K562 (cell line): ENCODE measurements around the gene ITPRIPL2. TPM values are rescaled to one million over a fixed set of nuclear protein-coding genes. Genes with fewer than 3 reads are reported as not detected.

Experiments
- ATAC-seq: fragments of 200-7000 bp; cut with Tn5 transposase; 3 replicates; pipeline ENCODE4 v1.9.1; 2020; ENCODE audit warnings: moderate library complexity
- BruUV-seq: library from RNA; stranded (reverse); fragments of 400-500 nt; replicated peaks from 2 replicates; lab custom pipeline; 2021; lab: Mats Ljungman, UMichigan
- CTCF ChIA-PET: fragments of 300-600 bp; formaldehyde crosslinking; extraction: SDS; loops from one replicate; lab custom pipeline; 2021; ENCODE audit warnings: low intra/inter-chr PET ratio; lab: Yijun Ruan, JAX
- POLR2A ChIA-PET: fragments of 300-600, 350-650 bp; sonication (Branson Sonifier 250); formaldehyde crosslinking; extraction: SDS; loops from one replicate; lab custom pipeline; 2021; ENCODE audit warnings: antibody characterized with exemption, inconsistent platforms; lab: Yijun Ruan, JAX
- DNase-seq, 4 experiments: peaks; one replicate each; pipeline versions ENCODE4 v3.0.0 to v3.0.0-alpha.2; 2011 to 2018; ENCODE audit warnings: low spot score in 3 of 4, mixed read lengths in 3 of 4; ENCODE audit errors: extremely low read depth in 1 of 4
- FAIRE-seq: peaks from 2 replicates; lab custom pipeline; 2011; peaks lifted over from hg19 to GRCh38; lab: Jason Lieb, UNC
- H2AFZ ChIP-seq: 2 replicates; pipeline ENCODE4 v1.6.0; 2011; ENCODE audit warnings: low read depth, low read length, control low read depth, inconsistent platforms
- H3K27ac ChIP-seq: fragments of 200-600 bp; 3 replicates; pipeline ENCODE4 v1.8.0; 2011; ENCODE audit warnings: low read depth, mild to moderate bottlenecking, control low read depth, inconsistent platforms, low read length, moderate library complexity, mixed read lengths; ENCODE audit errors: extremely low read depth
- H3K27me3 ChIP-seq, 2 experiments: fragments of 300-600 bp in 1 of 2; 2 replicates in 1 of 2; 3 replicates in 1 of 2; pipeline versions ENCODE4 v1.6.0 to v1.8.0; 2011; ENCODE audit warnings: inconsistent platforms in 2 of 2, low read length in 2 of 2, mild to moderate bottlenecking in 1 of 2, mixed read lengths in 1 of 2, moderate library complexity in 1 of 2; ENCODE audit not compliant: control insufficient read depth in 2 of 2, insufficient read depth in 2 of 2
- H3K36me3 ChIP-seq: fragments of 300-600 bp; 3 replicates; pipeline ENCODE4 v1.8.0; 2011; ENCODE audit warnings: mild to moderate bottlenecking, low read length, inconsistent platforms; ENCODE audit not compliant: control insufficient read depth, insufficient read depth
- H3K4me1 ChIP-seq, 2 experiments: fragments of 200-600 bp in 1 of 2; replicated peaks in 1 of 2; 2 replicates in 1 of 2; 3 replicates in 1 of 2; pipeline versions ENCODE4 v1.5.1 to v1.8.0; 2011; ENCODE audit warnings: inconsistent platforms in 2 of 2, low read length in 2 of 2, mild to moderate bottlenecking in 1 of 2, mixed read lengths in 1 of 2, moderate library complexity in 1 of 2; ENCODE audit not compliant: control insufficient read depth in 2 of 2, insufficient read depth in 2 of 2
- H3K4me2 ChIP-seq: 2 replicates; pipeline ENCODE4 v1.6.1; 2011; ENCODE audit warnings: low read length, control low read depth, inconsistent platforms, mixed read lengths; ENCODE audit not compliant: insufficient read depth
- H3K4me3 ChIP-seq: fragments of 200-600 bp; sonication (generic), shearing (Covaris generic); 2 replicates; pipeline ENCODE4 v1.5.1; 2016; ENCODE audit warnings: control low read depth, inconsistent platforms
- H3K79me2 ChIP-seq: fragments of 200-600 bp; 3 replicates; pipeline ENCODE4 v1.8.0; 2011; ENCODE audit warnings: low read length, inconsistent platforms; ENCODE audit not compliant: control insufficient read depth, insufficient read depth
- H3K9ac ChIP-seq, 2 experiments: 2 replicates each; pipeline versions ENCODE4 v1.6.0 to v1.6.1; 2011; ENCODE audit warnings: low read depth in 2 of 2, low read length in 2 of 2, control low read depth in 1 of 2, inconsistent platforms in 1 of 2, mild to moderate bottlenecking in 1 of 2, mixed read lengths in 1 of 2; ENCODE audit not compliant: insufficient read depth in 1 of 2
- H3K9me1 ChIP-seq: one replicate; pipeline ENCODE4 v1.6.0; 2011; ENCODE audit warnings: inconsistent platforms, mild to moderate bottlenecking, low read length, moderate library complexity; ENCODE audit not compliant: control insufficient read depth, insufficient read depth
- H3K9me3 ChIP-seq: replicated peaks from 2 replicates; pipeline ENCODE4 v1.5.1; 2011; ENCODE audit warnings: low read depth, low read length, inconsistent platforms; ENCODE audit not compliant: control insufficient read depth, insufficient read depth
- H4K20me1 ChIP-seq: replicated peaks from 2 replicates; pipeline ENCODE4 v1.6.1; 2011; ENCODE audit warnings: low read length, inconsistent platforms, mixed read lengths; ENCODE audit not compliant: control insufficient read depth, insufficient read depth
- ARNT ChIP-seq, 2 experiments: fragments of 450-650 bp; IDR thresholded peaks; 2 replicates each; pipeline ENCODE4 v1.6.1; 2016; ENCODE audit warnings: mild to moderate bottlenecking in 1 of 2
- CBFA2T3 ChIP-seq: fragments of 450-650 bp; IDR thresholded peaks from 2 replicates; pipeline ENCODE4 v1.6.1; 2017
- GABPB2 ChIP-seq: fragments of 250-450 bp; sonication (Bioruptor Pico); conservative IDR thresholded peaks from 2 replicates; pipeline ENCODE4 v1.5.1; 2021; ENCODE audit warnings: mild to moderate bottlenecking
- MED1 ChIP-seq: sonication (generic); formaldehyde crosslinking; IDR thresholded peaks from 2 replicates; pipeline ENCODE4 v1.8.1; 2023; ENCODE audit warnings: missing genetic modification reagents, borderline replicate concordance
- PHB2 ChIP-seq: fragments of 450-650 bp; IDR thresholded peaks from 2 replicates; pipeline ENCODE4 v1.6.1; 2017; ENCODE audit warnings: low read depth
- SMARCB1 ChIP-seq: IDR thresholded peaks from 2 replicates; pipeline ENCODE4 v1.6.1; 2011; ENCODE audit warnings: improper control_type of control experiment, low read depth; ENCODE audit not compliant: insufficient read length
- SMC3 ChIP-seq: conservative IDR thresholded peaks from 2 replicates; pipeline ENCODE4 v1.6.1; 2011; ENCODE audit warnings: low read depth, low read length, improper control_type of control experiment; ENCODE audit not compliant: insufficient read depth
- WGBS: fragments of 100-300 bp; shearing (Covaris generic); methylation state at CpG from one replicate; pipeline ENCODE4 v1.1.6; 2016; ENCODE audit warnings: low coverage, mixed read lengths; ENCODE audit not compliant: insufficient coverage; ENCODE audit errors: missing lambda C conversion rate; 5-methylcytosine and 5-hydroxymethylcytosine counted together
- in situ Hi-C: fragments of 300-500 bp; cut with MboI; formaldehyde crosslinking; loops from 4 replicates; pipeline ENCODE4 v1.15.0; 2018; ENCODE audit warnings: inconsistent platforms, mixed read lengths
- intact Hi-C: fragments of 100-400 bp; cut with micrococcal nuclease; formaldehyde crosslinking; loops from 2 replicates; pipeline ENCODE4 v1.14.2; 2022
- polyA plus RNA-seq, 8 experiments: library from polyadenylated mRNA; depleted of rRNA in 4 of 8; stranded (reverse) in 5 of 8; unstranded in 3 of 8; fragments of >200 nt; fragmentation: Nextera tagmentation in 2 of 8; fragmentation: Illumina TruSeq in 1 of 8; extraction: Ambion mirVana in 2 of 8; extraction: Trizol in 1 of 8; gene quantifications; 2 replicates each; pipeline versions ENCODE4 v1.2.1 to v1.2.3, GENCODE V29; 2011 to 2014; ENCODE audit warnings: inconsistent platforms in 1 of 8, missing spikeins in 1 of 8
- total RNA-seq, 7 experiments: library from RNA; depleted of rRNA in 6 of 7; stranded (reverse); fragments of >200 nt in 6 of 7; fragmentation: Illumina TruSeq in 2 of 7; extraction: Trizol in 2 of 7; gene quantifications; 2 replicates each; pipeline versions ENCODE4 v1.2.1 to v1.2.3, GENCODE V29; 2011 to 2021; ENCODE audit warnings: low replicate concordance in 1 of 7
- TF ChIP-seq, protein P1 (sequence below): sonication (generic); formaldehyde crosslinking; IDR thresholded peaks from 2 replicates; pipeline ENCODE4 v1.8.0; 2023; ENCODE audit warnings: missing genetic modification reagents, mild to moderate bottlenecking, borderline replicate concordance
- TF ChIP-seq, protein P2 (sequence below): fragments of 200-800 bp; sonication (Bioruptor generic); IDR thresholded peaks from 2 replicates; pipeline ENCODE4 v1.6.1; 2017; ENCODE audit warnings: missing genetic modification characterization, missing compliant biosample characterization

Gene ITPRIPL2
- total and polyA plus RNA-seq, 9 of the 15 experiments (the other 6 are each of a cell fraction or from before 2014, with no cell fraction given): 0.04 to 2.2 (median 0.58) TPM

DNA sequence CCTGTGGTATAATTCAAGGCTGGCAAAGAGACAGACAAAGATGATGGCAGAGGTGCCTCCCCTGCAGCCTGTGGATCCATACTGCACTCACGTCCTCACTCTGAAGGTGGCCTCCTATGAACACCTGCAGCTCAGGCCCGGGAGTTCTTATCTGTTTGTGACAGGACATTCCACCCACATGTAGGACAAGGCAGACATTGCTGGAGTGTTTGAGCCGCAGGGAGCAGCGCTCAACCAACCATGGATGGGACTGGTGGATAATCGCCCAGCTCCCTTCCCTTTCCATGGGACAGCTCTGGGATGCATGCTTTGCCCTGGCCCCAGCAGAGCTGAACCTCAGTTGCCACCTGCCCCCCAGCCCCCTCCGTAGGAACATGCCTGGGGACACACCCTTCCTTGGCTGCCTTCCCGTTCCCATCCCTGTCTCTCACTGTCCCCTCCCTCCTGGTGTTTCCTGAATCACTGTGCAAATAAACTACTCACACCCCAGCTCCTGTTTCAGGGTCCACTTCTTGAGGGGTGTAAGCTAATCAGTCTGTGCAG lies 22.2 kb downstream of the ITPRIPL2 start:
- Histone ChIP-seq H3K36me3 (no peaks in the 10 kb centered on the region), H3K9me1 (no peaks in the 10 kb centered on the region), H3K79me2 (no peaks in the 10 kb centered on the region), H3K9me3 (no peaks in the 10 kb centered on the region), H3K4me1 (peaks cover 14 to 22% of the 10 kb centered on the region in 2 experiments), H3K27ac (no peak overlapping the region), H2AFZ (no peak overlapping the region), H3K4me2 (peak overlapping the region; percentile 59), H3K4me3 (no peak overlapping the region), H4K20me1 (no peaks in the 10 kb centered on the region), H3K27me3 (no peaks in the 10 kb centered on the region; a peak in 1 of 5 replicates), H3K9ac (peak overlapping the region in 1 of 2 experiments; percentile 37; a peak in 2 of 4 replicates)
- in situ Hi-C loops (no loop called here), intact Hi-C loops (no loop called here)
- DNase-seq: peak; percentile 59 to 67 (median 64)
- FAIRE-seq: peak; percentile 42
- 0% methylated on average over 6 of the region's 7 CpGs for WGBS
- ATAC-seq: peak; percentile 78
- POLR2A ChIA-PET: interaction anchor here (0.5 to 3.2 kb wide), 5 partner anchors 9 to 349 kb away, joined by 3 to 13 read pairs (median 4); no protein-coding TSS in a partner anchor
- CTCF ChIA-PET: no interaction called here
- BruUV-seq: no TSS peak
- TF ChIP-seq ARNT (IDR thresholded peaks at IDR 0.05) (no peak), CBFA2T3 (peak; percentile 77), SMARCB1 (no peak), SMC3 (no peak), GABPB2 (no peak), PHB2 (no peak), MED1 (CRISPR knock-in tag) (no peak)
- TF ChIP-seq, protein P1, sequence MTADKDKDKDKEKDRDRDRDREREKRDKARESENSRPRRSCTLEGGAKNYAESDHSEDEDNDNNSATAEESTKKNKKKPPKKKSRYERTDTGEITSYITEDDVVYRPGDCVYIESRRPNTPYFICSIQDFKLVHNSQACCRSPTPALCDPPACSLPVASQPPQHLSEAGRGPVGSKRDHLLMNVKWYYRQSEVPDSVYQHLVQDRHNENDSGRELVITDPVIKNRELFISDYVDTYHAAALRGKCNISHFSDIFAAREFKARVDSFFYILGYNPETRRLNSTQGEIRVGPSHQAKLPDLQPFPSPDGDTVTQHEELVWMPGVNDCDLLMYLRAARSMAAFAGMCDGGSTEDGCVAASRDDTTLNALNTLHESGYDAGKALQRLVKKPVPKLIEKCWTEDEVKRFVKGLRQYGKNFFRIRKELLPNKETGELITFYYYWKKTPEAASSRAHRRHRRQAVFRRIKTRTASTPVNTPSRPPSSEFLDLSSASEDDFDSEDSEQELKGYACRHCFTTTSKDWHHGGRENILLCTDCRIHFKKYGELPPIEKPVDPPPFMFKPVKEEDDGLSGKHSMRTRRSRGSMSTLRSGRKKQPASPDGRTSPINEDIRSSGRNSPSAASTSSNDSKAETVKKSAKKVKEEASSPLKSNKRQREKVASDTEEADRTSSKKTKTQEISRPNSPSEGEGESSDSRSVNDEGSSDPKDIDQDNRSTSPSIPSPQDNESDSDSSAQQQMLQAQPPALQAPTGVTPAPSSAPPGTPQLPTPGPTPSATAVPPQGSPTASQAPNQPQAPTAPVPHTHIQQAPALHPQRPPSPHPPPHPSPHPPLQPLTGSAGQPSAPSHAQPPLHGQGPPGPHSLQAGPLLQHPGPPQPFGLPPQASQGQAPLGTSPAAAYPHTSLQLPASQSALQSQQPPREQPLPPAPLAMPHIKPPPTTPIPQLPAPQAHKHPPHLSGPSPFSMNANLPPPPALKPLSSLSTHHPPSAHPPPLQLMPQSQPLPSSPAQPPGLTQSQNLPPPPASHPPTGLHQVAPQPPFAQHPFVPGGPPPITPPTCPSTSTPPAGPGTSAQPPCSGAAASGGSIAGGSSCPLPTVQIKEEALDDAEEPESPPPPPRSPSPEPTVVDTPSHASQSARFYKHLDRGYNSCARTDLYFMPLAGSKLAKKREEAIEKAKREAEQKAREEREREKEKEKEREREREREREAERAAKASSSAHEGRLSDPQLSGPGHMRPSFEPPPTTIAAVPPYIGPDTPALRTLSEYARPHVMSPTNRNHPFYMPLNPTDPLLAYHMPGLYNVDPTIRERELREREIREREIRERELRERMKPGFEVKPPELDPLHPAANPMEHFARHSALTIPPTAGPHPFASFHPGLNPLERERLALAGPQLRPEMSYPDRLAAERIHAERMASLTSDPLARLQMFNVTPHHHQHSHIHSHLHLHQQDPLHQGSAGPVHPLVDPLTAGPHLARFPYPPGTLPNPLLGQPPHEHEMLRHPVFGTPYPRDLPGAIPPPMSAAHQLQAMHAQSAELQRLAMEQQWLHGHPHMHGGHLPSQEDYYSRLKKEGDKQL (CRISPR knock-in tag): no peak
- TF ChIP-seq, protein P2, sequence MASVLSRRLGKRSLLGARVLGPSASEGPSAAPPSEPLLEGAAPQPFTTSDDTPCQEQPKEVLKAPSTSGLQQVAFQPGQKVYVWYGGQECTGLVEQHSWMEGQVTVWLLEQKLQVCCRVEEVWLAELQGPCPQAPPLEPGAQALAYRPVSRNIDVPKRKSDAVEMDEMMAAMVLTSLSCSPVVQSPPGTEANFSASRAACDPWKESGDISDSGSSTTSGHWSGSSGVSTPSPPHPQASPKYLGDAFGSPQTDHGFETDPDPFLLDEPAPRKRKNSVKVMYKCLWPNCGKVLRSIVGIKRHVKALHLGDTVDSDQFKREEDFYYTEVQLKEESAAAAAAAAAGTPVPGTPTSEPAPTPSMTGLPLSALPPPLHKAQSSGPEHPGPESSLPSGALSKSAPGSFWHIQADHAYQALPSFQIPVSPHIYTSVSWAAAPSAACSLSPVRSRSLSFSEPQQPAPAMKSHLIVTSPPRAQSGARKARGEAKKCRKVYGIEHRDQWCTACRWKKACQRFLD (CRISPR knock-in tag): no peak
